GM19240 (cell line): Measurements from ENCODE around the gene PPP2R1A.
"Not testable (repeated sequence)": the region's sequence is repeated elsewhere in the genome, so short reads cannot be mapped to it uniquely, and the experiment has no call there.

Source experiments
- DNase-seq: peaks from one replicate; pipeline ENCODE4 v3.0.0; 2011; ENCODE audit warnings: low spot score; ENCODE audit not compliant: insufficient read length

PPP2R1A gene

GRCh38 chr19:52237771-52238400 is 48.0 kb downstream of the PPP2R1A start:
- DNase-seq: no peak

DNA sequence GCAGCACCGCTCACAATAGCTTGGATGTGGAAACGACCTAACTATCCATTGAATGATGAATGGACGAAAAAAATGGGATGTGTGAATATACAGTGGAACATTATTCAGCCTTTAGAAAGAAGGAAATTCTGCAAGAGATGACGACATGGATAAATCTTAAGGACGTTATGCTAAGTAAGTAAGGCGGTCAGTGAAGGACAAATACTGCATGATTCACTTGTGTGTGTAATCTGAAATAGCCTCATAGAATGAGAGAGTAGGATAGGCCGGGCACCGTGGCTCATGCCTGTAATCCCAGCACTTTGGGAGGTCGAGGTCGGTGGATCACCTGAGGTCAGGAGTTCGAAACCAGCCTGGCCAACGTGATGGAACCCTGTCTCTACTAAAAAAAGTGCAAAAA is 54.2 kb downstream of the PPP2R1A start:
- DNase-seq: no peak

- no peak for DNase-seq
Measured at GRCh38 chr19:52248241-52248640, 58.4 kb downstream of the PPP2R1A start.

DNA sequence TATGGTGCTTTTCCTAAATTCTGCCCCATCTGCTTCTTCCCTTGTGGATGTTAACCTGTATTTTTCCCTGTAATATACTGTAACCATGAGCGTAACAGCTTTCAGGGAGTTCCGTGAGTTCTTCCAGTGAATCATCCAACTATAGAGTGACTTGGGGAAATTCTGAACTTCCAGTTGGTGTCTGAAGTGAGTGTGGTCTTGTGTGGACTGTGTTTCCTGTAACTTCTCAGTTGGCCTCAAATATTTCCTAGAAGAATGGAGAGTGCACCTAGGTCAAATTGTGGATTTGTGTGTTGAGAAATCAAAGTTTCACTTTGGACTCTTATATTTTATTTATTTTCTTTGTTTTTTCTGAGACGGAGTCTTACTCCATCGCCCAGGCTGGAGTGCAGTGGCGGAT is 68.6 kb downstream of the PPP2R1A start:
- no peak for DNase-seq

DNA sequence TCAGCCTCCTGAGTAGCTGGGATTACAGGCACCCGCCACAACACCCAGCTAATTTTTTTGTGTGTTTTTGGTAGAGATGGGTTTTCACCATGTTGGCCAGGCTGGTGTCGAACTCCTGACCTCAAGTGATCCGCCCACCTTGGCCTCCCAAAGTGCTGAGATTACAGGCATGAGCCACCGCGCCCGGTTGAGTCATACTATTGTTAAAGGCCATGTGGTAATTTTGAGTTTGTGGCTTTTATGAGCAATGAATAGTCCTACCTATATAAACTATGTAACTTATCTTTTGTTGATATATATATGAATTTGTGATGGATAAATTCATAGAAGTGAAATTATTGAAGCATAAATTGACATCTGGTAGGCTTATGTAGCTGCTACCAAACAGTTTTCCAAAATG is 75.7 kb downstream of the PPP2R1A start:
- not testable (repeated sequence) for DNase-seq

- DNase-seq: peak; percentile 87
Measured at GRCh38 chr19:52269338-52270261, 79.7 kb downstream of the PPP2R1A start, which contains the start of gene ZNF766. Gene ZNF766, plus strand, starts transcription at chr19:52269587. Its CDS starts 27 bp downstream, at chr19:52269614.

GRCh38 chr19:52270266-52270885 is 80.5 kb downstream of the PPP2R1A start:
- DNase-seq: no peak

- no peak for DNase-seq
Measured at GRCh38 chr19:52273301-52273700, 83.4 kb downstream of the PPP2R1A start.

GRCh38 chr19:52274191-52274590 is 84.3 kb downstream of the PPP2R1A start:
- DNase-seq: no peak

DNA sequence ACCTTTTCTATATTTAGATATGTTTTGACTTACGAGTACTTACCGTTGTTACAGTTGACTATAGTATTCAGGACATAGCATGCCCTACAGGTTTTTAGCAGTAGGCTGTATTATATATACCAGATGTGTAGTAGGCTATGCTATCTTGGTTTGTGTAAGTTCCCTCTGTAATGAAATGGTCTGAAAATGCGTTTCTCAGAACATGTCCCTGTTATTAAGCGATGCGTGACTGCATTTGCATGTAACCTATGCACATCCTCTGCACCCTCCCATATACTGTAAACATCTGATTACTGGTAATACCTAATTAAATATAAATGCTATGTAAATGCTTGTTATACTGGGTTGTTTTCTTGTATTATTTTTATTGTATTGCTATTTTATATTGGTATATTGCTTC is 86.1 kb downstream of the PPP2R1A start:
- no peak for DNase-seq

GRCh38 chr19:52277471-52277870 is 87.6 kb downstream of the PPP2R1A start:
- no peak for DNase-seq
